HG02610 (cell line): ENCODE measurements around the gene ATOX1.
"Not testable (repeated sequence)": the region's sequence is repeated elsewhere in the genome, so short reads cannot be mapped to it uniquely, and the experiment has no call there.

Source experiments
- ATAC-seq: cut with Tn5 transposase; IDR thresholded peaks from one replicate; pipeline ENCODE4 v1.9.1; 2021; ENCODE audit warnings: mild to moderate bottlenecking, moderate library complexity; ENCODE audit not compliant: unreplicated experiment

ATOX1 gene

DNA sequence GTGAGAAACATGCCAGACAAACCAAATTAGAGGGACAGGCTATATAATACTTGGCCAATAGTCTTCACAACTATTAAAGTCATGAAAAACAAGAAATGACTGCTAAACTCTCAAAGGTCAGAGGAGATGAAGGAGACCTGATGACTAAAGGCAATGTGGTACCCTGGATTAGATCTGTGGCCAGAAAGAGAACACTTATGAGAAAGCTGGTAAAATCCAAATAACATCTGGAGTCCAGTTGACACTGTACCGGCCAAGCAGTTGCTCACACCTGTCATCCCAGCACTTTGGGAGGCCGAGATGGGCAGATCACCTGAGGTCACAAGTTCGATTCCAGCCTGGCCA lies 24.4 kb downstream of the ATOX1 start:
- no peak for ATAC-seq

DNA sequence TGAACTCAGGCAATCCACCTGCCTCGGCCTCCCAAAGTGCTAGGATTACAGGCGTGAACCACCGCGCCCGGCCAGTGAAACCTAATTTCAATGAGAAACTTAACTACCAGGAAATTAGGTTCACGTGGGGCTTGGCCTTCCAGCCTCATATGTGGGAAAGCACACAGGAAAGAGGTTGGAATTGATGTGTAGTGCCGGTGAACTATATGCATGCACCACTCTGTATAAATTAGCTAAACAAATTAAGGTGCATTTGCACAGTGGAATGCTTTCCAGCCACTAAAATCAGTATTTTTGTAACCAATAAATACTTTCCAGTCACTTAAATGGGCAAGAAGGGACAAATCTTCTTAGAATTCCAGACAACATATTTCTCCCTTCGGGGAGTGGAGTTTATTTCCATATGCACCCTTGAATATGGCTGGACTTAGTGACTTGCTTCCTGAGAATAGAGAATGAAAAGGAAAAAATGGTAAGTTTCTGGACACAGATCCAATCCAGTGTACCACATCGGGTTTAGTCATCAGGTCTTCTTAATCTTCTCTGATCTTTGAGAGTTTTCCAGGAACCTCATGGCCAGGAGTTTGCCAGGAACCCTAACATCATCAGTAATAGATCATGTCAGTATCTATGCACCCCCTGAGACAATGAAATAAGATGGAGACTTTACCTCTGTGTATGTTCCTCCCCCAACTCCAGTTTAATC lies 24.9 kb downstream of the ATOX1 start:
- no peak for ATAC-seq

DNA sequence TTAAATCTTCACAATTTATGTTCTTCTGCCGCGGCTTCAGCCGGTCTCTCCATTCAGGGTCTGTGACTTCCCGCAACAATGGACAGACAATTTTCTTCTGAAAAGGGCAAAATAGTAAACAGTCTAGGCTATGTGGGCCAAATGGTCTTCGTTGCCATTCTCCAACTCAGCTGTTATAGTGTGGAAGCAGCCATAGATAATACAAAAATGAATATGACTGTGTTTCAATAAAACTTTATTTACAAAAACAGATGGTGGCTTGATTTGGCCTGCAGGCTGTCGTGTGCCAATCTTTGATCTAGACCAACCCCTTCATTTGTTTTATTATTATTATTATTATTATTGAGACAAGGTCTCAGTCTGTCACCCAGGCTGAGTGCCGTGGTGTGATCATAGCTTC lies 28.1 kb downstream of the ATOX1 start:
- ATAC-seq: no peak

DNA sequence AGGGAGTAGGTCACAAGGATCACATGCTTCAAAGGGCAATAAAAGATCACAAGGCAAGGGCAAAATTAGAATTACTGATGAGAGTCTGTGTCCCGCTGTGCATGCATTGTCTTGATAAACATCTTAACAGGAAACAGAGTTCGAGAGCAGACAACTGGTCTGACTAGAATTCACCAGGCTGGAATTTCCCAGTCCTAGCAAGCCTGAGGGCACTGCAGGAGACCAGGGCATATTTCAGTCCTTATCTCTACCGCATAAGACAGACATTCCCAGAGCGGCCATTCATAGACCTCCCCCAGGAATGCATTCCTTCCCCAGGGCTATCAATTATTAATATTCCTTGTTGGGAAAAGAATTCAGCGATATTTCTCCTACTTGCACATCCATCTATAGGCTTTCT lies 28.8 kb downstream of the ATOX1 start:
- not testable (repeated sequence) for ATAC-seq

DNA sequence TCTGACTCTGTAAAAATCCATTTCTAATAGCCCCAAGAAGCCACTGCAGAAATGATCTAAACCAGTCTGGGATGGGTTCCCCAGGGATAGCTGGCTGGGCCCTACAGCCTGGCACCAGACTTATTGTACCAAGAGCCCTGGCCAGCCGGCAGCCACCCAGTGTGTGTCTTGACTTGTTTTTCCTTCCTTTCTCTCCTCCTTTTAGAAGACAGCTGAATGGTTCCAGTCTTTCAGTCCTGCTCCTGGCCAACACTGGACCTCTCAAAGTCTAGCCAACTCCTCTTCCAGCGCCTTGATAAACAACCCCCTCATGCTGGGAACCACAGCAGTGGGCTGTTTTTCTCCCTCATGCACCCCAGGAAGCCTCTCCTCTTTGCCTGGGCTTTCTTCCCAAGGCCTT lies 34.1 kb downstream of the ATOX1 start:
- no peak for ATAC-seq

DNA sequence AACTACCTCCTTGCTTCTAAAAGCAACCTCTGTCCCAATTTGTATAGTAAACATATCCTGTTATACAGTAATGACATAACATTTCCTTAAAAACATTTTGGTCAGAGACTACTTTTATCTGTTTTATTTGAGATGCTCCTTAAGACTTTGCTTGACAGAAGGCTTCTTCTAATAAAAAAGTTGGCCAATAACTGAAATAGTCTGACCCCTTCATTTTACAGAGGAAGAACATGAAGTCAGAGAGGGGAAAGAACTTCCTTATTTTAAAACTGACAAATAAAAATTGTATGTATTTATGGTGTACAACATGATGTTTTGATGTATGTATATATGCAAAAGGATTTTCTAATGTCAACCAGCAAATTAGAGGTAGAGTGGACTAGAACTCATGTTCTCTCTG lies 35.9 kb downstream of the ATOX1 start:
- ATAC-seq: no peak

DNA sequence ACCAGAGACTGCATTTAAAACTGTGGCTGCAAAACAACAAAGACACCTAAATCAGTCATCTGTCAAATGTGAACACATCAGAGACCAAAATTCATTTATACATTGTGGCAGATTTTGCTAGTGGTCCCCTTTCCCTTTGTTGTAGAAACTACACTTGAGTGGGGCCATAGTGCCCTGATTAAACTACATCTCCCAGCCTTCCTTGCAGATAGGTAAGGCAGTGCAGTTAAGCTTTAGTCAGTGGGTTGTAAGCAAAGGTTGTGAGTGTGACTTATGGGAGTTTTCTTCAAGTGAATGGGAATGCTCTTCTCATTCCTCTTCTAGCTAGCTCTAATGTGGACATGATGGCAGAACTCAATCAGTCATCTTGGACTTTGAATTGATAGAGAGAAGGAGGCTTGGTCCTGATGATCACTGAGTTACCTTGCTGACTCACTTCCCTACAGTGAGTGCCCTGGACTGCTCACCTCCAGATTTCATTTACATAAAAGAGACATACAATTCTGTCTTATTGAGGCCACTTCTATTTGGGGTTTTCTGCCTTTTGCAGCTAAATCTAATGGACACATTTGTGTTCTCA lies 36.5 kb downstream of the ATOX1 start:
- ATAC-seq: peak; percentile 15

DNA sequence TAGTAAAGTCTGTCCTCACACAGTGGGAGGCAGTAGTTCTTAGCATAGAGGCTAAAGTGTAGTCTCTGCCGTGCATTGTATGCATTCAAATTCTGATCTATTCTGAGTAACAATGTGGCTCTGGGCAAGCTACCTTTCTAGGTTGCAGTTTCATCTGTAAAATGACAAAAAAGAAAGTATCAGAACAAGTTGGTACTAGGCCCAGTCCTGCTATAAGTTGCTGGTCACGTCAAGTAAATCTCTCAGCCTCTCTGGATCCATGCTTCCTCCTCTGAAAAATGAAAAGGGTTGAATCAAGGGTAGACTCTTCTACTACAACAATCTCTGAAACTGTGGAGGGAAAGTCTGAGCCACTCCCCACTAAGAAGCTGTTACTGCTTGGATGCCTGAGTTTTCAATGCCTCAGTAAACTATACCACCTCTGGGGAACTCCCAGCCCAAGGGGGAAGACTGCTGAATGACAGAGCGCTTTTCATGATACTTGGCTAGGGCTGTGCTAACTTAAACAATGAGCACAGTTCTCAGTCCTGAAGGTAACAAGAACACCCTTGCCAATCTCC lies 37.3 kb downstream of the ATOX1 start:
- peak; percentile 87 for ATAC-seq

DNA sequence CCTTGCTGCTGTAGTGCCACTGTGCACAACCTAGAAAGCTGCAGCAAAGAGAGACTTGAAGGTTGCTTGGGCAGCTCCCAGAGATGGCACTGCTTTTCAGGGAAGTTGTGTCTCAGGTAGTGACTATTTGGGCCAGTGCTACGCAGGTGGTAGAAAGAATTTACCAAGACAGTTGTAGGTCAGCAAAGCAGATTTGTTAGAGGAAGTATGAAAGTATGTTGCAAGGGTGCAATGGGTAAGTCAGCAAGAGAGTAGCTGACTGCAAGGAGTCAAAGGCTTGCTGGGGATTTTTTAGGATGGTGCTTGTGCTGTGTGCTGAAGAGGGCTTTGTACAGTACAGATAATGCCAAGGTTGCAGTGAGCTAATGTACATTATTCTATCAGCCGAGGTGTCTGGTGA lies 38.2 kb downstream of the ATOX1 start:
- ATAC-seq: no peak

DNA sequence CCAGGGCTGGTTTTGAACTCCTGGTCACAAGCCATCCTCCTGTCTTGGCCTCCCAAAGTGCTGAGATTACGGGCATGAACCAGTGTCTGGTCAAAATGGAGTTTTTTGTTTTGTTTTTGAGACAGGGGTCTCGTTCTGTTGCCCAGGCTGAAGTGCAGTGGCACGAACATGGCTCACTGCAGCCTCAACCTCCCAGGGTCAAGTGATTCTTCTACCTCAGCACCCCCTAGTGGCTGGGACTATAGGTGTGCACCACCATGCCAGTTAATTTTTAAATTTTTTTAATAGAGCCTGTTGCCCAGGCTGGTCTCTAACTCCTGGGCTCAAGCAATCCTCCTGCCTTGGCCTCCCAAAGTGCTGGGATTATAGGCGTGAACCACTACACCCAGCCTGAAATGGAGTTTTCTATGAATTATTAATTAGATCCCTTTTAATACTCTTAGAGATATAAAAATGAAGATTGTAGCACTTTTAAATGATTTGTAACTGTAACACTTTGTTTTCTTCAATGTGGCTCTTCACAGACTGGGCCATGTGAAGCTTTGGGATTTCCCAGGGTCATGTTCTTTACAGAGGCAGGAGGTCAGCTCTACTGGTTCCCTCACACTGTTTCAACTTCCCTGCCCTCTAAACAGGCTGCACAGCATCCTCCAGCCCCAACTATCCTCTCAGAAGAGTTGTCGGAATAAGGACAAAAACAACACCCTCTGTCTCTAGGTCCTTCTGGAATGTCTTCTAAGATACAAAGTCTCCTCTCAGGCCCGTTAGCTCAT lies 39.0 kb downstream of the ATOX1 start:
- no peak for ATAC-seq

DNA sequence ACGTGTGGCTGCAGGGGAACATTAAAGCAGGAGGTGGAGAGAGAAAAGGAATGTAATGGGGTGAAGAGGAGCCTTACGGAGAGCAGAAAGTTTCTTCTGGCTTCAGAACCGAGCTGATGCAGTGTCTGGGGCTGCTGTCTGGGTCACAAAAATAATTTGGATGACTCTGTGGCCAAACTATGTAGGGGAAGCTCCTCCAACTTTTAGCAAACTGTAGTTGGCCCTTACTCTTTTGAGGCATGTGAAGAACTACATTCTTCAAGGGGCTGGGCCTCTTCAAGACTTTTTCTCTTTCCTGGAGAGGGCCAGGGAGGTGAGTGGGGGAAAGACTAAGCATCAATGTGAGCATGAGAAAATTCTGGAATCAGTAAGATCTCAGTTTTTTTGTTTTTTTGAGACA lies 39.8 kb downstream of the ATOX1 start:
- ATAC-seq: no peak

DNA sequence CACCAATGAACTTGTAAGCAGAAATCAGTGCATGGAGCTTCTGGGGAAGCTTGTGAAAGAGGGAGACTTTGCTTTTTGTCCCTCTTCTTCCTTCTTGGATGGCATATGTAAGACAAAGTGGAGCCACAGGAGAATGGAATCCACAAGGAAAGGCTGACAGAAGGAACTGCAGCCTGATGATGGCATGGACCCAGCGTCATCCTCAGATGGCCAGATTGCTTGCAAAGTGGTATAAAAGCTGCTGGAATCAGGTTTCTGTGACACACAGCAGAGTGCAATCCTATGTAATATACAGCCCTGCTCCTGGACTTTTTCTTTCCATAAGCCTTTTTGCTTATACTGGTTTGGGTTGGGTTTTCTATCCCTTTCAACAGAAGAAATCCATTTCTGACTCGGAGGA lies 40.3 kb downstream of the ATOX1 start:
- no peak for ATAC-seq

DNA sequence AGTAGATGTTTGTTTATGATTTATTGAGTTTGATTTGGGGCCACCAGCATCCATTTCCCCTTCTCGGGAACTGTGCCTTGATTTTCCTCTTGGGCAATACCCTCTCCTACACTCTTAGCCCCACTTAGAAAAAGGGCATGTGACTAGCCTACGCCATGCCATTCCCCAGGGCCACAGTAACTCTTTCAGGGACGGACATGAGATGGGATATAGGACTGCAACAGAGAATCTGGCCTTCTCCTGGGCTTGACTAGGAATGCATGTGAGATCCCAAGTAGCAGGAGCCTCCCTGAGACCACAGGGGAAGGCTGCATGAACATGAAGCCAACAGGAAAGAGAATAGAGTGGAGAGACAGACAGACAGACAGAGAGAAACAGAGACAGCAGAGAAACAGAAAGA lies 41.0 kb downstream of the ATOX1 start:
- no peak for ATAC-seq

DNA sequence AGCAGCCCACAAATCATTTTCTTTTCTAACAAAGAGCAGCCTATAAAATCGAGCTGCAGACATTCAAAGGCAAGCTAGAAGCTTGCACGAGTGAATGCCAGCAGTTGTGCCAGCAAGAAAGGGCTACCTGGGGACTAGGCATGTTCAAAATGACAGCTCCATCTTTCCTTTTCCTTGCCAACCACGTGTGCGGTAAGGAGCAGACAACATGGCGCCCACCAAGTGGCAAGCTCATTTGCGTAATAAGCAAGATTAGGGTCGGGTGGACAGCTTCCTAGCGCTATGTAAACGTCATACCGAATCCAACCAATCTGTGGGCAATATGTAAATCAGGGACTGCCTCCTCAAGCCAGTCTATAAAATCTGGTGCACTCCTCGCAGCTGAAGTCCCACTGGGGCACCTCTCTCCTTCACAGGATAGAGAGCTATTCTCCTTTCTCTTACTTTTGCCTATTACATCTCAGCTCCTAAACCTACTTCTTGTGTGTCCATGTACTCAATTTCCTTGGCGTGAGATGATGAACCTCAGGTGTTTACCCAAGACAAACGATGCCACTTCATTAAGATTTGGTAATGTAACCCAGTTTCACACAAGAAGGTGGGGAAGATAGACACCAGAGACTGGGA lies 49.2 kb downstream of the ATOX1 start:
- no peak for ATAC-seq

DNA sequence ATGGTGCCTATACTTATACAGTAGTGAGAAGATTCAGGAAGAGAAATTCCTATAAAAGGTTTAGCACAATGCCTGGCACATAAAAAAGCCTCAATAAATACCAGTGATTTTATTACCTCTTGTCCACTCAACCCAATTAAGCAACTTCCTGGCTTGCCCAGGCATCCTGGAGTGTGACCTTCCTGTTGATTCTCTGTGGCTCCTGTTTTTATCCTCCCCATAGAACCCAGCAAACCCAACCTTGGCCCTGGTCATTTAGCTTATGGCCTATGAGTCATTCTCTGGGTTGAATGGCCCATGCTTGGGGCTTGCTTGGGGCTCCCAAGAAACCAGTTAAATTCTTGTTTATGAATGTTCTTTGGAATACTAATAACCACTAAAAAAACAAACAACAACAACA lies 50.3 kb downstream of the ATOX1 start:
- no peak for ATAC-seq

DNA sequence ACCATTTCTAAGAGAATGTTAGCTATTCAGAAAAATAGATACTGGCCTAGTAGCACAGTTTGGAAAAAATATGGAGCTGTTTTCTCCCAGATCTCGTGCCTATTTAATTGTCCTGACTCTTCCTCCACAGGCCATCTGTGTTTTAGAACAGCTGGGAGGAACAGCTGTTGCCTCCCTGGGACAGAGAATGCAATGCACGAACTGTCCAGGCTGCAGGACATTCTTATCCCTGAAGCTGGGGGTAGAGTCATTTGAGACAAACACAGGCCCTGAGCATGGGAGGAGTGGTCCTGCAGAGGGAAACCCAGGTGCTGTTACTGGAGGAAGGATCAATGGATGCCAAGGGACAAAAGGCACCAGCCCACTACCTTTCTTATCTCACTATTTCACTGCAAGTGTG lies 50.9 kb downstream of the ATOX1 start:
- ATAC-seq: no peak

DNA sequence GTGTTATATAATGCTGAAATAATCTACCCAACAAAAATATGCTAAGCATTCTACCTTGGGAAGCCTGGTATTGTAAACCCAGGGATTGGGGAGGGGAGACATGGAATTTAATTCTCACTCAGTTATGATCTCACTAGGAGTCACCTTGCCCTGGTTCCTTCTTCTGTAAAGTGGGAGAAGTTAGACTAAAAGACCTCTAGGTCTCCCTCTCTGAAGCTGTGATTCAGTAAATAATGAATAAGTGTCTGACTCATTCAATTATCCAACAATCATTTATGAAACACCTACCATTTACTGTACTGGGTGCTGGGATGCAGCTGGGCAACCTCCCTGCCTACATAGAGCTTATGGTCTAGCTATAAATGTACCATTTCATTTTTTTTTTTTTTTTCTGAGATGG lies 51.5 kb downstream of the ATOX1 start:
- no peak for ATAC-seq

DNA sequence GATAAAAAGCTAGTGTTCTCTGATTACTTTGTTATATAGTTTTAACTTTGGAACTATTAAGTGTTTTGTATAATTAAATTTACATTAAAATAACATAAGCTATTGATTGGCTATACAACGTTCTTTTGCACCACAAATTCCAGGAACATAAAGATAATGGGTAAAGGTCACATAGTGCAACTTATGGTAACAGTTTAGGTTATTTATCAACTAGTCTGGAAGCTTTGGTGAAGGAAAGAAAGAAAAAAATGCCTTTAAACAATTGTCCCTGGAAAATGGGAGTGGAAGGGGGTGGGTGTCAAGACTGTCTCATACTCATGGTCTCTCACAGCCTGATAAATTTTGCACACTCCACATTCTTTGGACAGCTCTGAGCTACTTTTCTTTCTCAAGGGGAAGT lies 54.7 kb downstream of the ATOX1 start:
- no peak for ATAC-seq

DNA sequence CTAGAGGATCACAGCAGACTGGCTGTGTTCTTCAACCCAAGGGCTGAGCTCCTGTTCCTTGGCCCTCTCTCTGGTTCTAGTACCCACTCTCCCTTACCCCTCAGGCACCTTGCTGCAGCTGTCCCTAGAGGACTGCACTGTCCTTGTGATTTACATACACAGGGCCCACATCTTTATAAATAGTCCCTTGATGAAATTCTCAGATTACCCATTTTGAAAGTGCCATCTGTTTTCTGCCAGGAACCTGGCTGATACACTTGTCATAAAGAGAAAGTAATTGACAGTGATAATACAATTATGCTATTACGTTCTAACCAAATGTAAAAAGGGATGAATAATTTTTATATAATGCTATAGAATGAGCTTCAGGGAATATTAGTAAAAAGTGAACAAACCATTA lies 55.2 kb downstream of the ATOX1 start:
- peak; percentile 91 for ATAC-seq

DNA sequence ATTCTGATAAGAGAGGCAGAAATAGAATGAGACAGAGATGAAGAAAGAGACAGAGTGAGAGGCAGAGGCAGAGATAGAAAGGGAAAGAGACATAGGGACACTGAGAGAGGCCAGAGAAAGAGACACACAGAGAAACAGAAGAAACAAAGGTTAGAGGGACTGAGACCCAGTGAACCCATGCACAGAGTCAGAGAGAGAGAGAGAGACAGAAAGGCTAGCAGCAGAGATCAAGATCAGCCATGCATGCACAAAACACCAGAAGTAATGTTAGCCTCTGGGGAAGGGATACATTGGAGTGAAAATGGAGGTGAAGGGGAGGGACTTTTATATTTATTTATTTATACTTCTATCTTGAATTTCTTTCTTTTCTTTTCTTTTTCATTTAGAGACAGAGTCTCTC lies 57.6 kb downstream of the ATOX1 start:
- peak; percentile 47 for ATAC-seq

DNA sequence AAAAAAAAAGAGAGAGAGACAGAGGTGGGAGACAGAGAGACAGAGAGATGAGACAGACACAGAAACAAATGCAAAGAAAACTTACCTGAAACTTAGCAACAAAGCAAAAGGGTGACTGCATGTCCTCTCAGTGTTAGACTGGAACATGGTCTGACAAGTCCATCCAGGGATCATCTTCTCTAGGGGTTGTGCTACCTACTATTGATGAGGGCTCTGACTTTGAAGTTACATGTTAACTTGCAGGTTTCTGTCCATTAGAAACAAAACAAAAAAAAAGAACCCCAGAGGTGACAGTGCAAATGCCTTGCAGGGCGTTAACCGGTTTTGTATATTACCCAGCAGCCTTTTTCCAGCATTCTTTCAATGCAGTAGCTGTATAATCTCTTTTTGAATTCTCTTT lies 58.1 kb downstream of the ATOX1 start:
- no peak for ATAC-seq
